ENCODE results near the gene CHI3L1. TPM values are rescaled to one million over a fixed set of nuclear protein-coding genes. Genes with fewer than 3 reads are reported as not detected.

Gene CHI3L1
- total and polyA plus RNA-seq, 12 donors = 0.15 to 14.3 (median 2.0) TPM; not detected in 1

- Histone ChIP-seq H3K4me1 (peaks cover 0 to 11% (median 9%) of the 10 kb centered on the region in 9 donors), H3K27ac (no peak overlapping the region), H3K9me3 (no peaks in the 10 kb centered on the region), H3K4me3 (no peak overlapping the region), H3K36me3 (no peaks in the 10 kb centered on the region), H3K27me3 (peaks cover 0 to 3% (median 0%) of the 10 kb centered on the region in 7 donors)
- intact Hi-C loops (cut with DNase I) = no loop called here
- ATAC-seq = peak in 5 of 8 donors; percentile 31 to 79 (median 74)
- WGBS, 2 donors = 55 to 56% methylated on average over 11 of the region's 11 CpGs
- TF ChIP-seq, protein P1, sequence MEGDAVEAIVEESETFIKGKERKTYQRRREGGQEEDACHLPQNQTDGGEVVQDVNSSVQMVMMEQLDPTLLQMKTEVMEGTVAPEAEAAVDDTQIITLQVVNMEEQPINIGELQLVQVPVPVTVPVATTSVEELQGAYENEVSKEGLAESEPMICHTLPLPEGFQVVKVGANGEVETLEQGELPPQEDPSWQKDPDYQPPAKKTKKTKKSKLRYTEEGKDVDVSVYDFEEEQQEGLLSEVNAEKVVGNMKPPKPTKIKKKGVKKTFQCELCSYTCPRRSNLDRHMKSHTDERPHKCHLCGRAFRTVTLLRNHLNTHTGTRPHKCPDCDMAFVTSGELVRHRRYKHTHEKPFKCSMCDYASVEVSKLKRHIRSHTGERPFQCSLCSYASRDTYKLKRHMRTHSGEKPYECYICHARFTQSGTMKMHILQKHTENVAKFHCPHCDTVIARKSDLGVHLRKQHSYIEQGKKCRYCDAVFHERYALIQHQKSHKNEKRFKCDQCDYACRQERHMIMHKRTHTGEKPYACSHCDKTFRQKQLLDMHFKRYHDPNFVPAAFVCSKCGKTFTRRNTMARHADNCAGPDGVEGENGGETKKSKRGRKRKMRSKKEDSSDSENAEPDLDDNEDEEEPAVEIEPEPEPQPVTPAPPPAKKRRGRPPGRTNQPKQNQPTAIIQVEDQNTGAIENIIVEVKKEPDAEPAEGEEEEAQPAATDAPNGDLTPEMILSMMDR (IDR thresholded peaks at IDR 0.05) = no peak
- DNase-seq = peak in 1 of 2 donors; percentile 31
These were observed 42.9 kb downstream of the CHI3L1 start for GRCh38 chr1:203143641-203144040.

DNA sequence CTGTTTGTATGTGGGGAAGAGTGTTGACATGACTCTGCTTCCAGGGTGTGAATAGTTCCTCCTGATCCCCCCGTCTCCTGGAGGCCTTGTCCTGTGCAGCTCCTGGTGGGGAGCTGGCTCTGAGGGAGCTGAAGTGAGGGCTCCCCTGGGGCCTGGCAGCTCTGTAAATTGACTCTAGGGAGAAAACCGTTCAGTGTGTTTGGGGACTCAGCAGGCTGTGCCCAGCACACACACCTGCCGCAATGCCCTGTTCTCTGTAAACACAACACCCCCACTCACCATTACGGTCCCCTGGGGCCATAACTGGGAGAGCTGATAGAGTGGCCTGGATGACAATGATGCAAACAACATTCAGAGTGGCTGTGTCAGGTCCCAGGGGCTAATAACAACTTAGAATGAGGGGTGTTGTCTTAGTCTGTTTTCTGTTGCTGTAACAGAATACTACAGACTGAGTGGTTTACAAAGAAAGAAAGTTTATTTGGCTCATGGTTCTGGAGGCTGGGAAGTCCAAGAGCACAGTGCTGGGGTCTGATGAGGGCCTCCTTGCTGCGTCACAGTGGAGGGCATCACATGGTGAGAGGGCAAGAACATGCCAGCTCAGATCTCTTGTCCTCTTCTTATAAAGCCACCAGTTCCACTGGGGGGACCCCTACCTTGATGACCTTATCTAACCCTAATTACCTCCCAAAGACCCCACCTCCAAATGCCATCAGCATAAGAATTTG lies 43.7 kb downstream of the CHI3L1 start:
- intact Hi-C loops (cut with DNase I) = loop anchor here in 1 of 10 donors (1.0 kb wide), 1 partner anchor 47 kb away; no protein-coding TSS in a partner anchor
- TF ChIP-seq, protein P1 (IDR thresholded peaks at IDR 0.05) = no peak
- no peak overlapping the region for H3K27ac ChIP-seq

DNA sequence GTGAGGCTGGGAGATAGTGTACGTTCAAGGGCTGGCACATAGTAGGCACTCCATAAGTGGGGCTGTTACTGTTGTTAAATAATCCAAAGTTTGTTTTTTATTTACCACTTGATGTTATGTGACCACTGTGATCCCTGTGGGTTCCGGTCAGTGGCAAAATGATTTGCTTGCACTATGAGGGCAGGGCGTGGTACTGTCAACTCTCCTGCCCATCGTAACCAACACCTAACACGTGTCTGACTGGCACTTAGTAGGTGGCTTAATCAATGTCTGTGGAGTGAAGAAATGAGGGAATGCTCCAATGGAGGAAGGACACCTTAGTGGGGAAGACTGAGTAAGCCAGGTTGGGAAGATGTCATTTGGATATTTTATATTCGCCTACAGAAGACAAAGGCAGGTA lies 44.4 kb downstream of the CHI3L1 start:
- H3K36me3 ChIP-seq = no peaks in the 10 kb centered on the region
- TF ChIP-seq, protein P1 (IDR thresholded peaks at IDR 0.05) = no peak
- no peak for DNase-seq
- intact Hi-C loops (cut with DNase I) = loop anchor here in 1 of 10 donors (1.0 kb wide), 1 partner anchor 46 kb away; no protein-coding TSS in a partner anchor
- no peak overlapping the region for H3K27ac ChIP-seq
- 91 to 92% methylated on average over 6 of the region's 6 CpGs for WGBS, 2 donors
- H3K27me3 ChIP-seq = peaks cover 0 to 3% (median 0%) of the 10 kb centered on the region in 7 donors
- no peaks in the 10 kb centered on the region for H3K9me3 ChIP-seq
- H3K4me1 ChIP-seq = peaks cover 0 to 11% (median 9%) of the 10 kb centered on the region in 9 donors
- no peak overlapping the region for H3K4me3 ChIP-seq
- no peak for ATAC-seq

More for the DNA sequence above, 43.7 kb downstream of the CHI3L1 start:
- Histone ChIP-seq H3K9me3 (no peaks in the 10 kb centered on the region), H3K4me3 (no peak overlapping the region), H3K36me3 (no peaks in the 10 kb centered on the region), H3K27me3 (peaks cover 0 to 3% (median 0%) of the 10 kb centered on the region in 7 donors), H3K4me1 (peaks cover 0 to 11% (median 9%) of the 10 kb centered on the region in 9 donors)
- DNase-seq (no peak), ATAC-seq (no peak)
- whole genome bisulfite sequencing, 2 donors = 86 to 89% methylated on average over 5 of the region's 5 CpGs

- DNase-seq = no peak
- intact Hi-C loops (cut with DNase I) = no loop called here
- WGBS, 2 donors = 42% methylated on average over 5 of the region's 5 CpGs
- Histone ChIP-seq H3K9me3 (no peaks in the 10 kb centered on the region), H3K27me3 (peaks cover 0 to 7% (median 0%) of the 10 kb centered on the region in 7 donors), H3K27ac (no peak overlapping the region), H3K36me3 (no peaks in the 10 kb centered on the region), H3K4me1 (peaks cover 0 to 11% (median 9%) of the 10 kb centered on the region in 9 donors), H3K4me3 (no peak overlapping the region)
- peak in 5 of 8 donors; percentile 29 to 74 (median 40) for ATAC-seq
- TF ChIP-seq, protein P1 (IDR thresholded peaks at IDR 0.05) = no peak
These were observed 45.6 kb downstream of the CHI3L1 start for GRCh38 chr1:203140743-203141520.
